GM23338 (cell line): ENCODE measurements around the gene CHRNA4. TPM values are rescaled to one million over a fixed set of nuclear protein-coding genes. Genes with fewer than 3 reads are reported as not detected.

Source experiments
- ATAC-seq: fragments of 200-7000 bp; cut with Tn5 transposase; 3 replicates; pipeline ENCODE4 v1.9.1; 2020
- DNase-seq: peaks from one replicate; pipeline ENCODE4 v3.0.0-alpha.2; 2015; ENCODE audit warnings: low spot score
- H2AFZ ChIP-seq: fragments of 200-600 bp; sonication (generic); 2 replicates; pipeline ENCODE4 v1.8.0; 2016; ENCODE audit warnings: antibody characterized with exemption, mild to moderate bottlenecking, moderate library complexity
- H3F3A ChIP-seq: fragments of 200-600 bp; sonication (generic); replicated peaks from 2 replicates; pipeline ENCODE4 v1.8.0; 2017; ENCODE audit warnings: antibody characterized with exemption, mixed run types, low read depth
- H3K27ac ChIP-seq: fragments of 200-600 bp; sonication (generic); 2 replicates; pipeline ENCODE4 v1.6.1; 2016; ENCODE audit warnings: low read depth
- H3K27me3 ChIP-seq: fragments of 200-600 bp; sonication (generic); 2 replicates; pipeline ENCODE4 v1.8.0; 2016; ENCODE audit warnings: mild to moderate bottlenecking, mixed run types, moderate library complexity; ENCODE audit not compliant: insufficient read depth
- H3K36me3 ChIP-seq: fragments of 200-600 bp; sonication (generic); 2 replicates; pipeline ENCODE4 v1.8.0; 2016; ENCODE audit warnings: mild to moderate bottlenecking; ENCODE audit not compliant: insufficient read depth
- H3K4me1 ChIP-seq: fragments of 200-600 bp; sonication (generic); 2 replicates; pipeline ENCODE4 v1.8.0; 2016; ENCODE audit warnings: mild to moderate bottlenecking, moderate library complexity; ENCODE audit not compliant: insufficient read depth
- H3K4me2 ChIP-seq: fragments of 200-600 bp; sonication (generic); 2 replicates; pipeline ENCODE4 v1.7.1; 2017; ENCODE audit warnings: mixed run types
- H3K4me3 ChIP-seq: fragments of 200-600 bp; sonication (generic); 2 replicates; pipeline ENCODE4 v1.6.1; 2016; ENCODE audit warnings: mixed run types
- H3K79me2 ChIP-seq: fragments of 200-600 bp; sonication (generic); replicated peaks from 2 replicates; pipeline ENCODE4 v1.8.0; 2017; ENCODE audit warnings: mild to moderate bottlenecking; ENCODE audit not compliant: insufficient read depth
- H3K9me2 ChIP-seq: fragments of 200-600 bp; sonication (generic); 2 replicates; pipeline ENCODE4 v1.8.0; 2017; ENCODE audit not compliant: insufficient read depth
- H4K20me1 ChIP-seq: fragments of 200-600 bp; sonication (generic); replicated peaks from 2 replicates; pipeline ENCODE4 v1.8.0; 2017; ENCODE audit warnings: mild to moderate bottlenecking; ENCODE audit not compliant: insufficient read depth
- H3K27ac Mint-ChIP-seq: 2 replicates; pipeline ENCODE4 v1.8.0; 2020; ENCODE audit warnings: inconsistent platforms, mild to moderate bottlenecking, moderate library complexity, mixed read lengths
- H3K27me3 Mint-ChIP-seq: 3 replicates; pipeline ENCODE4 v1.8.0; 2022; ENCODE audit warnings: low read depth, mild to moderate bottlenecking, moderate library complexity, mixed read lengths, inconsistent platforms; ENCODE audit not compliant: insufficient read depth, poor library complexity
- H3K36me3 Mint-ChIP-seq: 3 replicates; pipeline ENCODE4 v1.8.0; 2021; ENCODE audit warnings: low read depth, mild to moderate bottlenecking, inconsistent platforms, moderate library complexity, mixed read lengths
- H3K4me1 Mint-ChIP-seq: 3 replicates; pipeline ENCODE4 v1.8.0; 2020; ENCODE audit warnings: mild to moderate bottlenecking, inconsistent platforms, mixed read lengths
- H3K4me3 Mint-ChIP-seq: 3 replicates; pipeline ENCODE4 v1.8.0; 2021; ENCODE audit warnings: moderate library complexity, mild to moderate bottlenecking, inconsistent platforms, mixed read lengths
- H3K9me3 Mint-ChIP-seq: 3 replicates; pipeline ENCODE4 v1.8.0; 2020; ENCODE audit warnings: moderate library complexity, mild to moderate bottlenecking, inconsistent platforms, mixed read lengths
- ZNF114 ChIP-seq: fragments of 250-450 bp; sonication (Bioruptor Pico); IDR thresholded peaks from 2 replicates; pipeline ENCODE4 v1.5.0; 2020; ENCODE audit warnings: mild to moderate bottlenecking, moderate library complexity
- polyA plus RNA-seq: library from polyadenylated mRNA; unstranded; fragments of >200 nt; fragmentation: Nextera tagmentation; extraction: Ambion mirVana; gene quantifications from 2 replicates; pipeline ENCODE4 v1.2.1, GENCODE V29; 2016
- total RNA-seq: library from RNA; depleted of rRNA; stranded (reverse); fragments of >200 nt; shearing (Covaris generic); gene quantifications from 2 replicates; pipeline ENCODE4 v1.2.3, GENCODE V29; 2014
- TF ChIP-seq, protein P1 (sequence below): fragments of 250-450 bp; sonication (Bioruptor Pico); IDR thresholded peaks from 2 replicates; pipeline ENCODE4 v1.5.0; 2020; ENCODE audit warnings: mild to moderate bottlenecking, moderate library complexity

Gene CHRNA4
- total and polyA plus RNA-seq, 2 experiments from 2014 or later: 2.7 to 3.9 TPM

DNA sequence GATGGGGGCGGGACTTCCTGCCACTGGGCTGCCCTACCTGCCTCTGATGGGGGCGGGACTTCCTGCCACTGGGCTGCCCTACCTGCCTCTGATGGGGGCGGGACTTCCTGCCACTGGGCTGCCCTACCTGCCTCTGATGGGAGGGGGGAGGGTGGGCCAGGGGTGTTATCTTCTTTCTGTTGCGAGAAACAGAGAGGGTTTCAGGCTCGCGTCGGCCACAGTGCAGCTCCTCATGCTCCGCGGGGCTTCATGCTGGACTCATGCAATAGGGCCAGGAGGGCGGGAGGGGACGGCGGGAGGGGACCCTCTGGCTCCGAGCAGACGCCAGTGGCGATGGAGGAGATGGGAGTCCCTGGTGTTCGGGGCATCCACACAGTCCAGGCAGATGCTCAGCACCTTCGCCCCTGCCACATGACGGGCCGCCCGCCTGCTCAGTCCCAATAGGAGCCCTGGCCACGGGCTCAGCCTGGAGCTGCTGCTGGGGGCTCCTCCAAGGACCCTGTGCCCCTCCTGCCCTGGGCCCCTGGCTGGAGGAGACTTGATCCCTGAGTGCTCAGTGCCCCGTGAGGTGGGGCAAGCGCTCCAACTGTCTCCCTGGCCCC lies 48.8 kb upstream of the CHRNA4 start:
- H3K4me3 ChIP-seq: peak overlapping the region; percentile 33; the same call in 1 of the 2 replicates
- no peaks in the 10 kb centered on the region for H4K20me1 ChIP-seq
- no peaks in the 10 kb centered on the region for H3K36me3 ChIP-seq
- H3K36me3 Mint-ChIP-seq: no peaks in the 10 kb centered on the region
- H3K9me3 Mint-ChIP-seq: no peaks in the 10 kb centered on the region
- H3K9me2 ChIP-seq: peaks cover 6% of the 10 kb centered on the region; the same call in 1 of the 2 replicates
- H3K27ac ChIP-seq: no peak overlapping the region
- peaks cover 7% of the 10 kb centered on the region for H3K27me3 Mint-ChIP-seq
- H3F3A ChIP-seq: 0 out of 2 replicates have a peak, but pooled peaks cover 5% of the 10 kb centered on the region
- peaks cover 3% of the 10 kb centered on the region; the same call in 1 of the 2 replicates for H3K4me1 ChIP-seq
- no peaks in the 10 kb centered on the region for H3K79me2 ChIP-seq
- peak overlapping the region; percentile 54; the same call in 2 of the 3 replicates for H3K4me3 Mint-ChIP-seq
- peak; percentile 66 for DNase-seq
- peaks cover 6% of the 10 kb centered on the region; the same call in 1 of the 3 replicates for H3K4me1 Mint-ChIP-seq
- H2AFZ ChIP-seq: no peak overlapping the region
- peak; percentile 60 for ATAC-seq
- TF ChIP-seq, protein P1, sequence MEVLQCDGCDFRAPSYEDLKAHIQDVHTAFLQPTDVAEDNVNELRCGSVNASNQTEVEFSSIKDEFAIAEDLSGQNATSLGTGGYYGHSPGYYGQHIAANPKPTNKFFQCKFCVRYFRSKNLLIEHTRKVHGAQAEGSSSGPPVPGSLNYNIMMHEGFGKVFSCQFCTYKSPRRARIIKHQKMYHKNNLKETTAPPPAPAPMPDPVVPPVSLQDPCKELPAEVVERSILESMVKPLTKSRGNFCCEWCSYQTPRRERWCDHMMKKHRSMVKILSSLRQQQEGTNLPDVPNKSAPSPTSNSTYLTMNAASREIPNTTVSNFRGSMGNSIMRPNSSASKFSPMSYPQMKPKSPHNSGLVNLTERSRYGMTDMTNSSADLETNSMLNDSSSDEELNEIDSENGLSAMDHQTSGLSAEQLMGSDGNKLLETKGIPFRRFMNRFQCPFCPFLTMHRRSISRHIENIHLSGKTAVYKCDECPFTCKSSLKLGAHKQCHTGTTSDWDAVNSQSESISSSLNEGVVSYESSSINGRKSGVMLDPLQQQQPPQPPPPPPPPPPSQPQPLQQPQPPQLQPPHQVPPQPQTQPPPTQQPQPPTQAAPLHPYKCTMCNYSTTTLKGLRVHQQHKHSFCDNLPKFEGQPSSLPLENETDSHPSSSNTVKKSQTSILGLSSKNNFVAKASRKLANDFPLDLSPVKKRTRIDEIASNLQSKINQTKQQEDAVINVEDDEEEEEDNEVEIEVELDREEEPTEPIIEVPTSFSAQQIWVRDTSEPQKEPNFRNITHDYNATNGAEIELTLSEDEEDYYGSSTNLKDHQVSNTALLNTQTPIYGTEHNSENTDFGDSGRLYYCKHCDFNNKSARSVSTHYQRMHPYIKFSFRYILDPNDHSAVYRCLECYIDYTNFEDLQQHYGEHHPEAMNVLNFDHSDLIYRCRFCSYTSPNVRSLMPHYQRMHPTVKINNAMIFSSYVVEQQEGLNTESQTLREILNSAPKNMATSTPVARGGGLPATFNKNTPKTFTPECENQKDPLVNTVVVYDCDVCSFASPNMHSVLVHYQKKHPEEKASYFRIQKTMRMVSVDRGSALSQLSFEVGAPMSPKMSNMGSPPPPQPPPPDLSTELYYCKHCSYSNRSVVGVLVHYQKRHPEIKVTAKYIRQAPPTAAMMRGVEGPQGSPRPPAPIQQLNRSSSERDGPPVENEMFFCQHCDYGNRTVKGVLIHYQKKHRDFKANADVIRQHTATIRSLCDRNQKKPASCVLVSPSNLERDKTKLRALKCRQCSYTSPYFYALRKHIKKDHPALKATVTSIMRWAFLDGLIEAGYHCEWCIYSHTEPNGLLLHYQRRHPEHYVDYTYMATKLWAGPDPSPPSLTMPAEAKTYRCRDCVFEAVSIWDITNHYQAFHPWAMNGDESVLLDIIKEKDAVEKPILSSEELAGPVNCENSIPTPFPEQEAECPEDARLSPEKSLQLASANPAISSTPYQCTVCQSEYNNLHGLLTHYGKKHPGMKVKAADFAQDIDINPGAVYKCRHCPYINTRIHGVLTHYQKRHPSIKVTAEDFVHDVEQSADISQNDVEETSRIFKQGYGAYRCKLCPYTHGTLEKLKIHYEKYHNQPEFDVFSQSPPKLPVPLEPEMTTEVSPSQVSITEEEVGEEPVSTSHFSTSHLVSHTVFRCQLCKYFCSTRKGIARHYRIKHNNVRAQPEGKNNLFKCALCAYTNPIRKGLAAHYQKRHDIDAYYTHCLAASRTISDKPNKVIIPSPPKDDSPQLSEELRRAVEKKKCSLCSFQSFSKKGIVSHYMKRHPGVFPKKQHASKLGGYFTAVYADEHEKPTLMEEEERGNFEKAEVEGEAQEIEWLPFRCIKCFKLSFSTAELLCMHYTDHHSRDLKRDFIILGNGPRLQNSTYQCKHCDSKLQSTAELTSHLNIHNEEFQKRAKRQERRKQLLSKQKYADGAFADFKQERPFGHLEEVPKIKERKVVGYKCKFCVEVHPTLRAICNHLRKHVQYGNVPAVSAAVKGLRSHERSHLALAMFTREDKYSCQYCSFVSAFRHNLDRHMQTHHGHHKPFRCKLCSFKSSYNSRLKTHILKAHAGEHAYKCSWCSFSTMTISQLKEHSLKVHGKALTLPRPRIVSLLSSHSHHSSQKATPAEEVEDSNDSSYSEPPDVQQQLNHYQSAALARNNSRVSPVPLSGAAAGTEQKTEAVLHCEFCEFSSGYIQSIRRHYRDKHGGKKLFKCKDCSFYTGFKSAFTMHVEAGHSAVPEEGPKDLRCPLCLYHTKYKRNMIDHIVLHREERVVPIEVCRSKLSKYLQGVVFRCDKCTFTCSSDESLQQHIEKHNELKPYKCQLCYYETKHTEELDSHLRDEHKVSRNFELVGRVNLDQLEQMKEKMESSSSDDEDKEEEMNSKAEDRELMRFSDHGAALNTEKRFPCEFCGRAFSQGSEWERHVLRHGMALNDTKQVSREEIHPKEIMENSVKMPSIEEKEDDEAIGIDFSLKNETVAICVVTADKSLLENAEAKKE (CRISPR knock-in tag): no peak
- H3K27ac Mint-ChIP-seq: no peak overlapping the region
- H3K4me2 ChIP-seq: peak overlapping the region; percentile 55; the same call in 1 of the 2 replicates
- H3K27me3 ChIP-seq: no peaks in the 10 kb centered on the region

DNA sequence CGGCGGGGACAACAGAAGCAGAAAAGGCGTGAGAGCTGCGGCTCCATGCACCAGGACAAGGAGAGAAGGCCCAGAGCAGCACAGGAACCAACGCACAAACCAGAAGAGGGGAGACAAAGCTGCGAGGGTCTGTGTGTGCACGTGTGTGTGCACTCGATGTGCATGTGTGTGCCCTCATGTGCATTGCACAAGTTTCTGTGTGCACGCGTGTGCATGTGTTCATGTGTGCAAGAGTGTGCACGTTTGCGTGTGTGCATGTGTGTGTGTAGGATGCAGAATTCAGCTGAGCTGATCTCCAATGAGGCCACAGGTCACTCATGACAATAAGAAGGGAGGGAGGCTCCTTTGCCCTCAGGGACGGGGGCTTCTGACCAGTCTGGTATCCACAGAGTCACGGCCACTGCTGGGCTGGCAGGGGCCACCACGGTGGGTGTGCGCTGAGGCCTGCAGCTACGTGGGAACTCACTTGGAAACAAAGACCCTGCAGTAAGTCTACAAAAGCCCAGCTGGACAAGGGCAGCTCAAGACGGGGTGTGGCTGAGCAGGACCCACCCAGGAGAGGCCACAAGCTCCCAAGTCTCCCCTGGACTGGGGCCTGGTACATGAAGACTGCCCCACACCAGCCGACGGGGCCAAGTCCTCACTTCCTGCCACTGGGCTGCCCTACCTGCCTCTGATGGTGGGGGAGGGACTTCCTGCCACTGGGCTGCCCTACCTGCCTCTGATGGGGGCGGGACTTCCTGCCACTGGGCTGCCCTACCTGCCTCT lies 48.1 kb upstream of the CHRNA4 start:
- Histone ChIP-seq H3K27ac (no peak overlapping the region), H3K4me1 (peaks cover 3% of the 10 kb centered on the region; the same call in 1 of the 2 replicates), H3K27me3 (no peaks in the 10 kb centered on the region), H3K4me2 (no peak overlapping the region), H3F3A (0 out of 2 replicates have a peak, but pooled peaks cover 5% of the 10 kb centered on the region), H2AFZ (no peak overlapping the region), H3K4me3 (no peak overlapping the region), H3K9me2 (peaks cover 6% of the 10 kb centered on the region; the same call in 1 of the 2 replicates), H3K36me3 (no peaks in the 10 kb centered on the region), H4K20me1 (no peaks in the 10 kb centered on the region), H3K79me2 (no peaks in the 10 kb centered on the region)
- no peak overlapping the region; the same call in 2 of the 3 replicates for H3K4me3 Mint-ChIP-seq
- H3K4me1 Mint-ChIP-seq: peaks cover 9% of the 10 kb centered on the region
- ATAC-seq: peak; percentile 61; the same call in 1 of the 3 replicates
- H3K27me3 Mint-ChIP-seq: peaks cover 9% of the 10 kb centered on the region
- DNase-seq: peak; percentile 65
- H3K27ac Mint-ChIP-seq: no peak overlapping the region
- H3K36me3 Mint-ChIP-seq: no peaks in the 10 kb centered on the region
- H3K9me3 Mint-ChIP-seq: no peaks in the 10 kb centered on the region
- TF ChIP-seq ZNF114 (CRISPR knock-in tag): no peak
- TF ChIP-seq, protein P1 (CRISPR knock-in tag): no peak
